NCI-H748 (cell line): ENCODE results near the gene C1orf232.

Experiments
- DNase-seq: peaks from one replicate; lab custom pipeline; 2025; ENCODE audit not compliant: unreplicated experiment; lab: John Stamatoyannopoulos, UW

Gene C1orf232

GRCh38 chr1:26168410-26169197 is at the start of gene C1orf232:
Gene C1orf232, minus strand, starts transcription at chr1:26168963. Its CDS starts 464 bp downstream, at chr1:26168499.
- peak; percentile 34 for DNase-seq

GRCh38 chr1:26215246-26215645 is 46.5 kb upstream of the C1orf232 start:
- no peak for DNase-seq

DNA sequence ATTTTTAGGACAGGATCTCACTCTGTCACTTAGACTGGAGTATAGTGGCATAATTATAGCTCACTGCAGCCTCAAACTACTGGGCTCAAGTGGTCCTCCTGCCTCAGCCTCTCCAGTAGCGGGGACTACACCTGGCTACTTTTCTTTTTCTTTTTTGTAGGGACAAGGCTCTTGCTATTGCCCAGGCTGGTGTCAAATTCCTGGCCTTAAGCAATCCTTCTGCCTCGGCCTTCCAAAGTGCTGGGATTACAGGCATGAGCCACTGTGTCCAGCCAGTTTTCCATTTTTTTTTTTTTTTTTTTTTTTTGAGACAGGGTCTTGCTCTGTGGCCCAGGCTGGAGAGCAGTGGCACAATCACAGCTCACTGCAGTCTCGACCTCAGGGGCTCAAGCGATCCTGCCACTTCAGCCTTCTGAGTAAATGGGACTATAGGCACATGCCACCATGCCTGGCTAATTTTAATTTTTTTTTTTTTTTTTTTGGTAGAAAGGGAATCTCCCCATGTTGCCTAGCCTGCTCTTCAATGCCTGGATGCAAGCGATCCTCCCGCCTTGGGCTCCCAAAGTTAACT is 44.7 kb upstream of the C1orf232 start:
- no peak for DNase-seq

DNA sequence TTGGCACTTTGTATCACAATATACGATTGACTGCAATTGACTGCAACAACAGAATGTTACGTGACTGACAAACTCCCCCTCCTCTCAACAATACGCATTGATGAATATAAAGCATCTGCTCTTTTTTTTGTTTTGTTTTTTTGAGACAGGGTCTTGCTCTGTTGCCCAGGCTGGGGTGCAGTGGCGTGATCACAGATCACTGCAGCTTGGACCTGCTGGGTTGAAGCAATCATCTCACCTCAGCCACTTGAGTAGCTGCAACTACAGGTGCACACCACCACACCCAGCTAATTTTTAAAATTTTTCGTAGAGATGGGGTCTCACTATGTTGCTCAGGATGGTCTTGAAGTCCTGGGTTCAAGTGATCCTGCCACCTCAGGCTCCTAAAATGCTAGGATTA is 44.0 kb upstream of the C1orf232 start:
- DNase-seq = no peak

DNA sequence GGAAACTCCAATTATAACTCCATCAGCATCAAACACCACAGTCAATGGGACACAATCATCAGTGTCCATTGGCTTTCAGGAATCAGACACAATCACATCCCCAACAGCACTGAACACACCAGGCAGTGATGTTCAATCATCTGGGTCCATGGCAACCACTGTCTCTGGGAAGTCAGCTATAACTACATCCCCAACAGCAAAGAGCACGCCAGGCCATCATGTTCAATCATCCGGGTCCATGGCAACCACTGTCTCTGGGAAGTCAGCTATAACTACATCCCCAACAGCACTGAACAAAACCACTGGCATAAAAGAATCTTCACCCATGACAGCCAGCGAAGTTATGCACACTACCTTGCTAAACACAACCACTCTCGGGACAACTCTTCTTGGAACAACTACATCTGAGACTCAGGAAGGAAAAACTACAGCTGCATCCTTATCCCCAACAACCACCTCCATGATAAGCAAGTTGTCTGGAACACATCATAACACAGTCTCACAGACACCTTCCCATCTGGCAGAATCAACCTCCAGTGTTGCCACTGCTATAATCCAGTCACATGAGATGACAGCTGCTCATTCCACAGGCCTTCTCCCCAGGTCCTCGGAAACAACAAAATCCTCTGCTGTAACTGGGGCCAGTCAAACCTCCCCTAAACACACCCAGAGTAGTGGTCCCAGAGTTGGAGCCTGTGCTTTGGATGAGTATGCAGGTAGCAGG is 41.5 kb upstream of the C1orf232 start:
- no peak for DNase-seq

DNA sequence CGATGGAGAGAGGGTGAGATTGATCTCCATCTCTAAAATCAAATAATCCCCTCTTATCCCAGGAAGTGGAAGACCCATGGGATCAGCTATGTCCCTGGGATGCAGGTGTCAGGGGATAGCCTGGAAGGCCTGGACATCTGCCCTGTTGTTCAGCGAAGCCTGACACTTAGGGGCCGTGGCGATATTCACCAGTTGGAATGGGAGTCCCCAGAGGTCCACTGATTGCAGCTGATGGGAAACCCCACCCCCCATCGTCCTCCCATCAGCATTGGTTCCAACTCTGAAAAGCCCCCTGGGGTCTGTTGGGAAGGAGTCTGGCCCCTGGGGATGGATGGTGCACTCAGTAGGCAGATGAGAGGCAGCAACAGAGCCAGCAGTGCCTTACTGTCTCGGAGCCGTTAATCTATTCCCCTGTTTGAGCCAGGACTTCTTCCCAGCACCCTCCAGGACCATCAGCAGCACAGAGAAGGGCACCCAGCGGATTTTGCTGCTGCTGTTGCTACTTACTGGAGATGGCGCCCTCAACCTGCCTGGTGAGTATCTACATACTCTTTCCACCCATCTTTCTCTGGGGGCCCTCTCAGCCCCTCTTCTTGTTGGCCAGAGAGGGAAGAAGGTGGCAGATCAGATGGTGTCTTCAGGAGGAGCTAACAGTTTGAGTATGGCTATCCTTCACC is 35.0 kb upstream of the C1orf232 start:
- DNase-seq = no peak

DNA sequence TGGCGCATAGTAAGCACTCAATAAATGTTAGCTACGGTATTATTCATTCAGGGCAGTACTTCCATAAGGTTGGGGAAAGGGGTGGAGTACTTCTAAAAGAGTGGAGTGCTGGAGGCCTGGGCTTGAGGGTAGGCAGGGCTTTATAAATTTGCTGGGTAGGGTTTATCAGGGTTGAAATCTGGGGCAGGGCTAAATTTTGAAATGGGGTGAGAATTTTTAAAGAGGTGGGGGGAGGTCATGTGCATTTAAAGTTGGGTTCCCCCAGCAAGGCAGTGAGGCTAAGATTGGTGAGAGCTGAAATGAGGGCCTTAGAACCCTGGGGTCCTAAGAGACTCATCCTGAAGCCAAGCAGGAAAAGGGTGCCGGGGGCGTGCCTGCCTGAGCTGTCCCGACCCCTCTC is 31.6 kb upstream of the C1orf232 start:
- no peak for DNase-seq

DNA sequence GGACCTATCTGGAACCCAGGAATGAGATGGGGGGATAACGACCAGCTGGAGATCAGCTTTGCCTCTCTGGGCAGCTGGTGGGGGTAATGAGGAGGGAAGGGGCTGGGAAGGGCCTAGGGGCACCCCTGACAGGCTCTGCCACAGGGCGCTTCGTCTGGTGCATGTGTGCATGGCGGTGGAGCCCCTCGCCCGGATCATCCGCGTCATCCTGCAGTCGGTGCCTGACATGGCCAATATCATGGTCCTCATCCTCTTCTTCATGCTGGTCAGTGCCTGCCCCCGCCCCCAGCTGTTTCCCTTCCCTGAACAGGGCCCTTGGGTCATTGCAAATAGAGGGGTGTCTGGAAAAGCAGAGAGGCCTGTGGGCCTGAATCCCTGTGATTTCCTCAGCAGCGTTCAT is 29.1 kb upstream of the C1orf232 start:
- DNase-seq = no peak

- DNase-seq = no peak
Observed at GRCh38 chr1:26197301-26197700, 28.5 kb upstream of the C1orf232 start.

- DNase-seq = no peak
Observed at GRCh38 chr1:26195805-26196204, 27.0 kb upstream of the C1orf232 start.

DNA sequence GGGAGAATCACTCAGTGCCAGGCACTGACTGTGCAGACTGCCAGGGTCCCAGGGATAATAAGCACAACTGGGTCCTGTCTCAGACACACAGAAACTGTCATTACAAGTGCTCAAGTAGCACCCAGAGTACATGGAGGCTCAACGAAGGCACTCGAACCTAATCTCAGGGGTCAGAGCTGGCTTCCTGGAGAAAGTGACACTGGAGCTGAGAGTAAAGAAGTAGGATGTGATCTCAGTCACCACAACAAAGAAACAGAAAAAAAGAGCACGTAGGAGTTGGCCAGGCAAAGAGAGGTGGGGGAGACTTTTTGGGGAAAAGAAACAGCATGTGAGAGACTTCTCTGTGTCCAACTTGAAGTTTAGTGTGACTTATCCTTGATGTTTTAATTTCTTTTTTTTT is 23.0 kb upstream of the C1orf232 start:
- no peak for DNase-seq

GRCh38 chr1:26190373-26190987 is 21.7 kb upstream of the C1orf232 start, which contains the start of gene CATSPER4:
Gene CATSPER4, plus strand, starts transcription at chr1:26190602. Its CDS starts 26 bp downstream, at chr1:26190628.
- peak; percentile 9 for DNase-seq

DNA sequence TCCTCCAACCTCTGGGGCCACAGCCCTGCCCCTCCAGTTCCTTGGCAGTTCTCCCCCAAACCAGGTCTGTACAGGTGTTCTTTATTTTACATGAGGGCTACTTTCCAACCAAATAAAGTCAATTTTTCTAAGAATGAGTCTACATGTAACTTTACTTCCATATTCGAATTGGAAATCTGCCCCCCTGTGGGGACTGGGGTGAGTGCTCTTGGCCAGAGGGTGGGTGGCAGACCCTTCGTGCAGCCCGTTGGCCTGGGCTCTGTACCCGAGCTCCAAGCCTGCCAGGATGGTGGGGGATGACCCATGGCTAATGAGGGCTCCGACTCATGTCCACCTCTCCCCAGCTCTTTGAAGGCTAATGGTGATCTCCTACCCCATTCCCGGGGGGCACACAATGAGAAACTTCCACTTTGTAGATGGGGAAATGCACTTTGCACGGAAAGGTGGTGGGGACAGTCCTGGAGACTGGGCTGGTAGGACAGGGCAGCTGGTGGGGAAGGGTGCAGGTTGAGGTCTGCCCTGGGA is 21.1 kb upstream of the C1orf232 start:
- no peak for DNase-seq

- DNase-seq = no peak
Observed at GRCh38 chr1:26189331-26189730, 20.6 kb upstream of the C1orf232 start.

- no peak for DNase-seq
Observed at GRCh38 chr1:26188477-26188876, 19.7 kb upstream of the C1orf232 start.

DNA sequence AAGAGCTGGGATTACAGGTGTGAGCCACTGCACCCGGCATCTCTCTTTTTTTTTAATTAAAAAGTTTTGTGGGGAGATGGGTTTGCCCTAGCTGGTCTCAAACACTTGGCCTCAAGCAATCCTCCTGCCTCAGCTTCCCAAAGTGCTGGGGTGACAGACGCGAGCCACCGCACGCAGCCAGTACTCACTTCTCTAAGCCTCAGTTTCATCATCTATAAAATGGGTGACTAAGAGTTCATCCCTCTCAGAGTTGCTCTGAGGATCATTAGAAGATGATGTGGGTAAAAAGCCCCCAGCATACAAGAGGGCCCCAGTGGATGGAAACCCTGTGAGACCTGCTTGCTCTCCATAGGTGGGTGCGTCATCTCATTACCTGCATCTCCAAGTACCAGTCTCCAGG is 19.1 kb upstream of the C1orf232 start:
- DNase-seq = no peak

GRCh38 chr1:26184883-26185282 is 16.1 kb upstream of the C1orf232 start:
- DNase-seq = no peak

GRCh38 chr1:26184086-26184485 is 15.3 kb upstream of the C1orf232 start:
- no peak for DNase-seq

DNA sequence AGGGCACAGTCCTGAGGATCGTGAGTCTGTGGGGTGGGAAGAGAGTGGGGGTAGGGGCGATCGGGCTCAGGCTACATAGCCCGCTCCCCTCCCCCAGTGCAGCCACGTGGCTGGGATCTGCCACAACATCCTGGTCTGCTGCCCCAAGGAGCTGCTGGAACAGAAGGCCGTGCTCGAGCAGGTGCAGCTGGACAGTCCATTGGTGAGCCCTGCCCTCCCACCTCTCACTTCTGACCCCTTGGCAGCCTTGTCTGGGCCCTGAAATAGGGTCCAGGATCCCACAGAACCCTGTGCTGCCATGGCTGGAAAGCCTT is 13.6 kb upstream of the C1orf232 start:
- no peak for DNase-seq

- DNase-seq = no peak
Observed at GRCh38 chr1:26181586-26182382, 13.0 kb upstream of the C1orf232 start.
